HG02759 (cell line): ENCODE measurements around the gene HIP1R.

Experiments
- ATAC-seq: cut with Tn5 transposase; IDR thresholded peaks from one replicate; pipeline ENCODE4 v1.9.1; 2021; ENCODE audit warnings: mild to moderate bottlenecking, moderate library complexity; ENCODE audit not compliant: unreplicated experiment

The HIP1R gene

GRCh38 chr12:122847921-122848421 is 12.7 kb downstream of the HIP1R start:
- no peak for ATAC-seq

GRCh38 chr12:122848471-122849351 is 13.5 kb downstream of the HIP1R start:
- ATAC-seq = no peak

- ATAC-seq = no peak
Observed at GRCh38 chr12:122849352-122850047, 14.2 kb downstream of the HIP1R start.

- ATAC-seq = no peak
Observed at GRCh38 chr12:122850048-122850445, 14.8 kb downstream of the HIP1R start.

GRCh38 chr12:122850695-122851350 is 15.6 kb downstream of the HIP1R start:
- no peak for ATAC-seq

- ATAC-seq = no peak
Observed at GRCh38 chr12:122851820-122852219, 16.6 kb downstream of the HIP1R start.

- ATAC-seq = no peak
Observed at GRCh38 chr12:122852336-122853275, 17.3 kb downstream of the HIP1R start.

GRCh38 chr12:122853582-122854245 is 18.5 kb downstream of the HIP1R start:
- ATAC-seq = no peak

GRCh38 chr12:122854554-122854953 is 19.3 kb downstream of the HIP1R start:
- ATAC-seq = no peak

- ATAC-seq = no peak
Observed at GRCh38 chr12:122855071-122855829, 20.0 kb downstream of the HIP1R start.

GRCh38 chr12:122855928-122856831 is 20.9 kb downstream of the HIP1R start:
- ATAC-seq = no peak

- no peak for ATAC-seq
Observed at GRCh38 chr12:122856999-122857671, 21.9 kb downstream of the HIP1R start.

- no peak for ATAC-seq
Observed at GRCh38 chr12:122858171-122858570, 22.9 kb downstream of the HIP1R start.

- ATAC-seq = no peak
Observed at GRCh38 chr12:122858591-122859302, 23.5 kb downstream of the HIP1R start.

- ATAC-seq = no peak
Observed at GRCh38 chr12:122859303-122860039, 24.2 kb downstream of the HIP1R start.
